HUES6 (cell line): ENCODE data around the gene GSDME.

Experiments
- H3K27ac ChIP-seq: 2 replicates; pipeline ENCODE4 v1.7.0; 2013; ENCODE audit warnings: low read depth, mild to moderate bottlenecking, low read length, inconsistent platforms
- H3K27me3 ChIP-seq: 2 replicates; pipeline ENCODE4 v1.6.1; 2013; ENCODE audit warnings: low read length; ENCODE audit not compliant: control insufficient read depth, insufficient read depth
- H3K36me3 ChIP-seq: 2 replicates; pipeline ENCODE4 v1.6.1; 2013; ENCODE audit warnings: low read length; ENCODE audit not compliant: control insufficient read depth, insufficient read depth
- H3K4me1 ChIP-seq: 2 replicates; pipeline ENCODE4 v1.6.1; 2013; ENCODE audit warnings: low read length; ENCODE audit not compliant: control insufficient read depth, insufficient read depth
- H3K4me3 ChIP-seq: 2 replicates; pipeline ENCODE4 v1.5.1; 2013; ENCODE audit warnings: low read depth, low read length
- H3K9ac ChIP-seq: one replicate; pipeline ENCODE4 v1.6.1; 2013; ENCODE audit warnings: mild to moderate bottlenecking, low read length
- H3K9me3 ChIP-seq: 2 replicates; pipeline ENCODE4 v1.6.1; 2013; ENCODE audit warnings: low read depth, low read length; ENCODE audit not compliant: control insufficient read depth, insufficient read depth

Gene GSDME

DNA sequence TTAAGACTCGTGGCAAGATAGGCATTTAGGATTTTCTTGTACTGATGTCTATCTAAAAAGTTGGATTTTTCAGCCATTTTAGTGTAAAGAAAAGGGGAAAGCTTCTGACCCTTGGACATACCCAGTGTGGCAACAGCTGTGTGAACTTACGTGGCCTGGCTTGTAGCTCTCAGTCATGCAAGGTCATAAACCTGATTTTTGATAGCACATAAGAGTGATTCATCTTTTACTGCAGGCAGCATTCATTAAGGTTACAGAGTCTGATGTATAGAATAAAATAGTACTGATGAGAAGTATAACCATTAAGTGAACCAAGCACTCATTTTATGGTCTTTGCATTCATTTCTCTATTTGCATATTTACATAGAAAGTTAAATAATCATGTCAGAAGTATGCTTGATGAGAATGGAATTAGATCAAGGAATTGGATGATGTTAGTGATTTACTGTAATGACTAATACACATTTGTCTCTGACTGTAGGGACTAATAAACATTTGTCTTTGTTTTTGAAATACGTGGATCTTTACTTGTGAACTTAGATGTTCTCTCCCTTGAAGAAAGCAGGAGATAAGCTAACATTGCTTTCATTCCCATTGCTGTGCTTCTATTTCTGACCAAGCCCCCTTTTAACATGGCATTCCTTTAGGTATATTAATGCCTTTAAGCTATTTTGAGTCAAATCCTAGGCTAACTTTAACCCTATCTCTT, 88.2 kb downstream of the GSDME start:
- no peak overlapping the region for H3K9ac ChIP-seq
- H3K4me3 ChIP-seq = no peak overlapping the region
- no peaks in the 10 kb centered on the region for H3K27me3 ChIP-seq
- peaks cover 14% of the 10 kb centered on the region for H3K4me1 ChIP-seq
- peaks cover 5% of the 10 kb centered on the region; the same call in 1 of the 2 replicates for H3K9me3 ChIP-seq
- H3K36me3 ChIP-seq = peaks cover 34% of the 10 kb centered on the region
- H3K27ac ChIP-seq = no peak overlapping the region

DNA sequence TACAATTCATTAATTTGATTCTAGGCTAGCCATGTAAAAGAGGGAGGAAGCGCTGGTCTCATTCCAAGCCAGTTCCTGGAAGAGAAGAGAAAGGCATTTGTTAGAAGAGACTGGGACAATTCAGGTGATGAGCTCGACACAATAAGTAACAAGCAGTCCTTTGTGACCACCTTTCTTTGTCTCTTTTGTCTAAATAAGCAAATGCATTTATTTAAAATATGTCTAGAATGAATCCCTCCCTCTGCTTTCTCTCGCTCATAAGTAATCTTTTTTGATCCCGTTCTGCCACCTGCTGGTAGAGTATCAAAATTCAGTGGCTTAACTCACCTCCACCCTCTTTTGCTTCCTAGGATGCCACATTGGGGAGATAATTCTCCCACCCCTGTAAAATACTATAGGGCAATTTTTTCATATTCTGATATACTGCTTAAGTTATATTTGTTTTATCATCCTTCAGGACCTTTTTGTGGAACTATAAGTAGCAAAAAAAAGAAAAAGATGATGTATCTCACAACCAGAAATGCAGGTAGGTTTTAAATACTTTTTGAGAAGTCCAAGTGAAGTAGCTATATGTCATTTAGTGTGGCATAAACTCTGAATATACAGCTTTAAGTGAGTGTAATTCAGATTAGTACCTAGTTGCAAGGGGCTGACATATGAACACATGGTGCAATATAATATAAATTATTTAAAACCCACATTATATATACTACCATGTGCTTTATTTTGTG, 91.5 kb downstream of the GSDME start:
- Histone ChIP-seq H3K27ac (no peak overlapping the region), H3K9me3 (no peaks in the 10 kb centered on the region), H3K4me1 (peaks cover 14% of the 10 kb centered on the region), H3K27me3 (no peaks in the 10 kb centered on the region), H3K36me3 (peaks cover 23% of the 10 kb centered on the region), H3K4me3 (no peak overlapping the region), H3K9ac (no peak overlapping the region)

DNA sequence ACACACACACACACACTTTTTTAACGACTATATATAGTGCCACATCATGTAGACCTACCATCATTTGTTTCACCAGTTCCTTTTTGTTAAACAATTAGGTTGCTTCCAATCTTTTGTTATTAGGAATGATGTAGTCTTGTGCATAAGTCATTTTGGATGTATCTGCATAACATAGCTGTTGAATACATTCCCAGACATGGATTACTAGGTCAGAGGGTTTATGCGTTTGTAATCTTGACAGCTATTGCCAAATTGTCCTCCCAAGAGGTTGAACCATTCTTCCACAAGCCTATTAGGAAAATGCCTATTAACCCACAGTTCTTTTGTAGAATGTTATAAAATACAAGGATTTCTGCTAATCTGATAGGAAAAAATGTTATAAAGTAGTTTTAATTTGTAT, 96.7 kb downstream of the GSDME start:
- no peak overlapping the region for H3K9ac ChIP-seq
- peaks cover 5% of the 10 kb centered on the region; the same call in 1 of the 2 replicates for H3K36me3 ChIP-seq
- no peak overlapping the region for H3K27ac ChIP-seq
- no peaks in the 10 kb centered on the region for H3K27me3 ChIP-seq
- no peak overlapping the region for H3K4me3 ChIP-seq
- H3K4me1 ChIP-seq = peaks cover 3% of the 10 kb centered on the region; the same call in 1 of the 2 replicates
- H3K9me3 ChIP-seq = no peaks in the 10 kb centered on the region

DNA sequence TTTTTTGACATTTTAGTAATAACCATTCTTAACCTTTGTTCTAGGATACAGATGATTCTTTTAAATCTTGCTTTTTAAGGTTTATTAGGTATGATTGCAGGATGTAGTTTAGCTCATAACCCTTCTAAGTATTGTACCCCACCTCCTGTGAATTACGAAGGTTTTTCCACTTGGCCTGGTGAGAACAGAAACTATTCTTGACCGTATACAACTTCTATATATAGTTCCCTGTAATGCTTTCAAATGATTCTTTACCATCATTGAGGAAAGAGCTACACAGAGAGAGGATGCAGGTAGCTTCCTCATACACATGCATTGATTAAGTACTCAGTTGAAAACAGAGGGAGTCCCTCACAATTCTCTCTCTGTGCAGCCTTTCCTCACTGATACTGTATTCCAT, 97.8 kb downstream of the GSDME start:
- no peaks in the 10 kb centered on the region for H3K4me1 ChIP-seq
- H3K9me3 ChIP-seq = no peaks in the 10 kb centered on the region
- no peaks in the 10 kb centered on the region for H3K27me3 ChIP-seq
- 0 out of 2 replicates have a peak, but pooled peaks cover 2% of the 10 kb centered on the region for H3K36me3 ChIP-seq
- H3K9ac ChIP-seq = no peak overlapping the region
- H3K27ac ChIP-seq = no peak overlapping the region
- H3K4me3 ChIP-seq = no peak overlapping the region

DNA sequence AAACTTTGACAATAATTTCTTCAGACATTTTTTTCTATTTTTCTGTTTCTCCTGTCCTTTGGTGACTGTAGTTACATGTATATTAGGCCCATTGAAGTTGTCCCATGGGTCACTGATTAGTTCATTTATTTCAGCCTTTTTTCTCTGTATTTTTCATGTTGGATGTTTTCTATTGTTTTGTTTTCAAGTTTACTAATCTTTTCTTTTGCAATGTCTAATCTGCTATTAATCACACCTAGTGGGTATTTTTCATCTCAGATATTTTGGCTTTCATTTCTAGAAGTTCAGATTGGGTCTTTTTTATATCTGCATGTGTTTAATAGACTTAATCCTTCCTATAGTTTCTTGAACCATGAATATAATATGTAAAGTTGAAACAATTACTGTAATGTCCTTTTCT, 99.3 kb downstream of the GSDME start:
- 0 out of 2 replicates have a peak, but pooled peaks cover 2% of the 10 kb centered on the region for H3K36me3 ChIP-seq
- no peak overlapping the region for H3K9ac ChIP-seq
- H3K4me1 ChIP-seq = no peaks in the 10 kb centered on the region
- H3K9me3 ChIP-seq = no peaks in the 10 kb centered on the region
- H3K4me3 ChIP-seq = no peak overlapping the region
- no peak overlapping the region for H3K27ac ChIP-seq
- no peaks in the 10 kb centered on the region for H3K27me3 ChIP-seq

DNA sequence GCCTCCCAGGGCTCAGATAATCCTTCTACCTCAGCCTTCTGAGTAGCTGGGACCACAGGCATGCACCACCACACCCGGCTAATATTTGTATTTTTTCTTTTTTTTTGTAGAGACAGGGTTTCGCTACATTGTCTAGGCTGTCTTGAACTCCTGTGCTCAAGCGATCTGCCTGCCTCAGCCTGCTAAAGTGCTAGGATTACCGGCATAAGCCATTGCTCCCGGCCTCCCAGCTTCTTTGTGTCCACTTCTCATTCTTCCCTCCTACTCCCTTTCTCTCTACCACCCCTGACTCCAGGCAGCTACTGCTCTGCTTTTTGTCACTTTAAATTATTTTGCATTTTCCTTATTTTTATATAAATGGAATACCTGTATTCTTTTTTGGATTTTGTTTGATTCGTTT, 100.7 kb downstream of the GSDME start:
- no peaks in the 10 kb centered on the region for H3K27me3 ChIP-seq
- no peak overlapping the region for H3K9ac ChIP-seq
- no peak overlapping the region for H3K4me3 ChIP-seq
- no peaks in the 10 kb centered on the region for H3K4me1 ChIP-seq
- no peaks in the 10 kb centered on the region for H3K9me3 ChIP-seq
- no peak overlapping the region for H3K27ac ChIP-seq
- peaks cover 3% of the 10 kb centered on the region; the same call in 1 of the 2 replicates for H3K36me3 ChIP-seq

DNA sequence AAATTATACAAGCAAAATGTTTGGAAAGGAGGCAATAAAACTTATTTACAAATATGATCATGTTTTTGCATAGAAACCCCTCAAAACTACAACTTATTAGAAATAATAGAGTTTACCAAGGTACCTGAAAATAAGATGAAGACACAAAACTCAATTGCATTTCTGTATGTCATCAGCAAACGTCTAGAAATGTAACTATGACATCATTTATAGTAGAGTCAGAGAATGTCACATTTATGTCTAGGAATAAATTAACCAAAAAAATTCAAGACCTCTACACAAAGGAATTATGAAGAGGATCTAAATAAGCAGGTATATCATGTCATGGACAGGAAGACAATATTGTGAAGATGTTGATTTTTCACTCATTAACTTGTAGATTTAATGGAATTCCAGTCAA, 103.0 kb downstream of the GSDME start:
- no peak overlapping the region for H3K27ac ChIP-seq
- no peak overlapping the region for H3K4me3 ChIP-seq
- H3K27me3 ChIP-seq = no peaks in the 10 kb centered on the region
- no peaks in the 10 kb centered on the region for H3K9me3 ChIP-seq
- H3K36me3 ChIP-seq = peaks cover 12% of the 10 kb centered on the region
- H3K4me1 ChIP-seq = no peaks in the 10 kb centered on the region
- H3K9ac ChIP-seq = no peak overlapping the region

DNA sequence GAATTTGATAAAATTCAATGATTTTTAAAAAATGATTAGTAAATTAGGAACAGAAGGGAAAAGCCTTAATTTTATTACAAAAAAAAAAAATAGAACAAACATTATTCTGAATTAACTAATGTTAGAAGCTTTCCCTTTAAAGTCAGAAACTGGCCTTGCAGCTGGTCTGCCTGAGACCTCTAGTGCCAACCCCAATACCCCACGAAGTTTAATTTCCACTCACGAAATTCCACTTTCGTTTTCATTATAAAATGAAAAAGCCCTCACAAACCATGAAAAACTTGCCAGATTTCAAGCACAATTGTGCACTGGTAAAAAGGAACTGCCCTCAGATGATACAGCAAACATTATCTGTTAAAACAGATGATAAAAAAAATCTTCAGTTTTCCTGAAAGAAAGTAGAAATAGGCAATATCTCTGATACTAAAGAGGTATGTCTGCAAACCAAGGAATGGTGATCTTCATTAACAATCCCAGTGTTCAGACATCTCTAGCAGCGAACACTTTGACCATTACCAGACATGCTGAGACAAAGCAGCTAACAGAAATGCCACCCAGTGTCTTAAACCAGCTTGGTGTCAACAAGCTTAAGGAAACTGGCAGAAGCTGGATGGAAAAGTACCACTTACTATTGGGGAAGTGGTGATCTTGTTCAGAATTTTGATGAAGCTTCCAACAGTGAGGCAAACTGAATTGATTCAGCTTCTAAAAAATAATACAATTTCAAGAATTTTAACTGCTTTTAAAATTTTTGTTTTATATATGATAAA, 103.8 kb downstream of the GSDME start:
- Histone ChIP-seq H3K27ac (no peak overlapping the region), H3K9ac (no peak overlapping the region), H3K4me1 (no peaks in the 10 kb centered on the region), H3K27me3 (no peaks in the 10 kb centered on the region), H3K4me3 (no peak overlapping the region), H3K9me3 (no peaks in the 10 kb centered on the region), H3K36me3 (peaks cover 10% of the 10 kb centered on the region)

DNA sequence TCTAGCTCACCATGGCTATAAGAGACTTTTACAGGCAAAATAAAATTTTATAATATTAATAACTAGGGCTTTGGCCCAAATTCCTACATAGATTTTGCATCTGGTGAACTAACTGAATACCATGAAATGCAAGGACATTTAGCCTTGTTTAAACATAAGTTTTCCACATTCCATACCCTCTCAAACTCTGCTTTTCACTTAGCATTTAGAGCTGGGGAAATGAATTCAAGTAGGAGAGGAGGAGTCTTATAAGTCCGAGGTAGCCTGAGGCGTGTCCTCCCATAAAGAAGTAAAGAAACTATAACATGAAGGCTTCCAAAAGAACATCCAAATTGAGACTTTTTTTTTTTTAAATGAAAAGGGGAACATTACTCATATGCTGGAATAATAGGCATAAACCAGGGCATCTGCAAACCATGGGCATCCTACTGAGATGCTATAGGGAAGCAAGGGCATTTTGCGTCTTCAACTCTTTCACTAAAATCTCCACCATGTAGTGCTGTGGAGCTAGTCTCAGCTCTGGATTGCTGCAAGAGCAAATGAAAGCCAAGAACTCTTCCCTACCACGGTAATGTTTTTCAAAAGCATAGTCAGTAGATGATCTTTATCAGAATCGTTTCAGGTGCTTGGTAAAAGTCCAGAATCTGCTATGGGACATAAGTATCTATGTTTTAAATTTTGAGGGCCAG, 104.9 kb downstream of the GSDME start:
- Histone ChIP-seq H3K27ac (no peak overlapping the region), H3K9me3 (no peaks in the 10 kb centered on the region), H3K27me3 (no peaks in the 10 kb centered on the region), H3K36me3 (peaks cover 10% of the 10 kb centered on the region), H3K9ac (no peak overlapping the region), H3K4me3 (no peak overlapping the region), H3K4me1 (no peaks in the 10 kb centered on the region)
